ENCODE results near the gene FNBP1. TPM values are rescaled to one million over a fixed set of nuclear protein-coding genes. Genes with fewer than 3 reads are reported as not detected.
A peak's percentile ranks its signal among the peaks of the same experiment; 100 is the strongest.
"Not testable (repeated sequence)": the region's sequence is repeated elsewhere in the genome, so short reads cannot be mapped to it uniquely, and the experiment has no call there.

The FNBP1 gene
- total RNA-seq, 1 experiment from 2014 or later: 43.6 TPM

DNA sequence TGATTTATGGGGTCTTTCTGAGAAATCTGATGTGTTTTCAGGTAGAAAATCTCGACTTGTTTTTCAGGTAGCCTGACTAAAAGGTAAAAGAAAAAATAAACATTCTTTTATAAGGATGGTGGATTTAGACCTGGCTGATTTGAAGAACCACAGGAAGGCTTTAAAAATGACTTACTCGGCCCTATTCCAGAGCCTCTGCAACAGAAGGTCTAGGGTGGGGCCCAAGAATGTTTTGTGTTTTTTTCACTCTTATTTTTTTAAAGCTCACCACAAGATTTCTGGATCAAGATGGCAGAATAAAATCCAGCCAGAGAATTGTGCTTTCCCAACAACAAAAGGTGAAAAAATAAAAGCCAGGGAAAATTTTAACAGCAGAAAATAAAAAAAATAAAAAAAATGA, 59.1 kb downstream of the FNBP1 start:
- TF ChIP-seq MXD4 (CRISPR knock-in tag; IDR thresholded peaks at IDR 0.05; ENCODE audit: borderline replicate concordance) (no peak), ZNF138 (CRISPR knock-in tag; conservative IDR thresholded peaks at IDR 0.05) (no peak), IRF2 (CRISPR knock-in tag; IDR thresholded peaks at IDR 0.05; ENCODE audit: borderline replicate concordance, low read depth) (no peak), FOXP1 (CRISPR knock-in tag; IDR thresholded peaks at IDR 0.05; ENCODE audit: borderline replicate concordance) (no peak), ZNF425 (CRISPR knock-in tag; conservative IDR thresholded peaks at IDR 0.05) (no peak)
- TF ChIP-seq, protein P1, sequence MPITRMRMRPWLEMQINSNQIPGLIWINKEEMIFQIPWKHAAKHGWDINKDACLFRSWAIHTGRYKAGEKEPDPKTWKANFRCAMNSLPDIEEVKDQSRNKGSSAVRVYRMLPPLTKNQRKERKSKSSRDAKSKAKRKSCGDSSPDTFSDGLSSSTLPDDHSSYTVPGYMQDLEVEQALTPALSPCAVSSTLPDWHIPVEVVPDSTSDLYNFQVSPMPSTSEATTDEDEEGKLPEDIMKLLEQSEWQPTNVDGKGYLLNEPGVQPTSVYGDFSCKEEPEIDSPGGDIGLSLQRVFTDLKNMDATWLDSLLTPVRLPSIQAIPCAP (CRISPR knock-in tag; IDR thresholded peaks at IDR 0.05): no peak
- Mint-ChIP-seq H3K27ac (no peak overlapping the region), H3K36me3 (peaks cover 5% of the 10 kb centered on the region), H3K4me3 (no peak overlapping the region), H3K27me3 (ENCODE audit: low read depth) (no peaks in the 10 kb centered on the region), H3K4me1 (peaks cover 2% of the 10 kb centered on the region), H3K9me3 (peaks cover 4% of the 10 kb centered on the region)
- ChIA-PET POLR2A (no interaction called here), CTCF (no interaction called here)
- ATAC-seq (no peak), DNase-seq (ENCODE audit: low spot score) (no peak)

GRCh38 chr9:129981180-129981907, 61.6 kb downstream of the FNBP1 start:
- no peak for TF ChIP-seq ZNF281 (CRISPR knock-in tag; IDR thresholded peaks at IDR 0.05)
- no peak for TF ChIP-seq NR1H2 (CRISPR knock-in tag; IDR thresholded peaks at IDR 0.05)
- TF ChIP-seq ZNF671 (CRISPR knock-in tag; IDR thresholded peaks at IDR 0.05): no peak
- H3K27me3 Mint-ChIP-seq (ENCODE audit: low read depth): no peaks in the 10 kb centered on the region
- ChIA-PET CTCF (no interaction called here), POLR2A (no interaction called here)
- H3K4me3 Mint-ChIP-seq: no peak overlapping the region
- ATAC-seq (no peak), DNase-seq (ENCODE audit: low spot score) (no peak)
- peaks cover 4% of the 10 kb centered on the region for H3K9me3 Mint-ChIP-seq
- no peaks in the 10 kb centered on the region for H3K4me1 Mint-ChIP-seq
- H3K27ac Mint-ChIP-seq: peak overlapping the region; percentile 52
- peaks cover 17% of the 10 kb centered on the region for H3K36me3 Mint-ChIP-seq

GRCh38 chr9:129980224-129980623, 62.8 kb downstream of the FNBP1 start:
- peaks cover 17% of the 10 kb centered on the region for H3K36me3 Mint-ChIP-seq
- CTCF ChIA-PET; H3K4me3 Mint-ChIP-seq; DNase-seq (ENCODE audit: low spot score); H3K9me3 Mint-ChIP-seq; ATAC-seq; H3K27me3 Mint-ChIP-seq (ENCODE audit: low read depth); H3K27ac Mint-ChIP-seq; POLR2A ChIA-PET; H3K4me1 Mint-ChIP-seq: not testable (repeated sequence)

- TF ChIP-seq HMGA2 (CRISPR knock-in tag; IDR thresholded peaks at IDR 0.05) (no peak), NR1H2 (CRISPR knock-in tag; IDR thresholded peaks at IDR 0.05) (no peak), FOXK1 (CRISPR knock-in tag; IDR thresholded peaks at IDR 0.05) (no peak), JAZF1 (CRISPR knock-in tag; IDR thresholded peaks at IDR 0.05) (no peak), MYBL2 (CRISPR knock-in tag; IDR thresholded peaks at IDR 0.05) (no peak), NR3C1 (CRISPR knock-in tag; conservative IDR thresholded peaks at IDR 0.05; ENCODE audit: low read depth) (no peak), ETV6 (CRISPR knock-in tag; IDR thresholded peaks at IDR 0.05) (no peak), ZNF121 (CRISPR knock-in tag; IDR thresholded peaks at IDR 0.05) (no peak), ZNF671 (CRISPR knock-in tag; IDR thresholded peaks at IDR 0.05) (no peak), ZNF317 (CRISPR knock-in tag; IDR thresholded peaks at IDR 0.05; ENCODE audit: borderline replicate concordance, low read depth) (no peak)
- TF ChIP-seq, protein P2, sequence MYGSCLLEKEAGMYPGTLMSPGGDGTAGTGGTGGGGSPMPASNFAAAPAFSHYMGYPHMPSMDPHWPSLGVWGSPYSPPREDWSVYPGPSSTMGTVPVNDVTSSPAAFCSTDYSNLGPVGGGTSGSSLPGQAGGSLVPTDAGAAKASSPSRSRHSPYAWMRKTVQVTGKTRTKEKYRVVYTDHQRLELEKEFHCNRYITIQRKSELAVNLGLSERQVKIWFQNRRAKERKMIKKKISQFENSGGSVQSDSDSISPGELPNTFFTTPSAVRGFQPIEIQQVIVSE (CRISPR knock-in tag; IDR thresholded peaks at IDR 0.05; ENCODE audit: borderline replicate concordance): no peak
- TF ChIP-seq, protein P3, sequence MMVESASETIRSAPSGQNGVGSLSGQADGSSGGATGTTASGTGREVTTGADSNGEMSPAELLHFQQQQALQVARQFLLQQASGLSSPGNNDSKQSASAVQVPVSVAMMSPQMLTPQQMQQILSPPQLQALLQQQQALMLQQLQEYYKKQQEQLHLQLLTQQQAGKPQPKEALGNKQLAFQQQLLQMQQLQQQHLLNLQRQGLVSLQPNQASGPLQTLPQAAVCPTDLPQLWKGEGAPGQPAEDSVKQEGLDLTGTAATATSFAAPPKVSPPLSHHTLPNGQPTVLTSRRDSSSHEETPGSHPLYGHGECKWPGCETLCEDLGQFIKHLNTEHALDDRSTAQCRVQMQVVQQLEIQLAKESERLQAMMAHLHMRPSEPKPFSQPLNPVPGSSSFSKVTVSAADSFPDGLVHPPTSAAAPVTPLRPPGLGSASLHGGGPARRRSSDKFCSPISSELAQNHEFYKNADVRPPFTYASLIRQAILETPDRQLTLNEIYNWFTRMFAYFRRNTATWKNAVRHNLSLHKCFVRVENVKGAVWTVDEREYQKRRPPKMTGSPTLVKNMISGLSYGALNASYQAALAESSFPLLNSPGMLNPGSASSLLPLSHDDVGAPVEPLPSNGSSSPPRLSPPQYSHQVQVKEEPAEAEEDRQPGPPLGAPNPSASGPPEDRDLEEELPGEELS (CRISPR knock-in tag; IDR thresholded peaks at IDR 0.05): no peak
- H3K4me1 Mint-ChIP-seq: no peaks in the 10 kb centered on the region
- no peak overlapping the region for H3K4me3 Mint-ChIP-seq
- H3K9me3 Mint-ChIP-seq: no peaks in the 10 kb centered on the region
- no peak for ATAC-seq
- ChIA-PET POLR2A (interaction anchor here (0.6 kb wide), 1 partner anchor 26 kb away, joined by 5 read pairs; no protein-coding TSS in a partner anchor), CTCF (no interaction called here)
- H3K36me3 Mint-ChIP-seq: peaks cover 17% of the 10 kb centered on the region
- H3K27me3 Mint-ChIP-seq (ENCODE audit: low read depth): no peaks in the 10 kb centered on the region
- no peak overlapping the region for H3K27ac Mint-ChIP-seq
- DNase-seq (ENCODE audit: low spot score): no peak
Measured at GRCh38 chr9:129979071-129979745, 63.8 kb downstream of the FNBP1 start.
